ENCODE data around the gene USF2. TPM values are rescaled to one million over a fixed set of nuclear protein-coding genes. Genes with fewer than 3 reads are reported as not detected.

The USF2 gene
- total RNA-seq, 1 donor from 2014 or later: 137 TPM

DNA sequence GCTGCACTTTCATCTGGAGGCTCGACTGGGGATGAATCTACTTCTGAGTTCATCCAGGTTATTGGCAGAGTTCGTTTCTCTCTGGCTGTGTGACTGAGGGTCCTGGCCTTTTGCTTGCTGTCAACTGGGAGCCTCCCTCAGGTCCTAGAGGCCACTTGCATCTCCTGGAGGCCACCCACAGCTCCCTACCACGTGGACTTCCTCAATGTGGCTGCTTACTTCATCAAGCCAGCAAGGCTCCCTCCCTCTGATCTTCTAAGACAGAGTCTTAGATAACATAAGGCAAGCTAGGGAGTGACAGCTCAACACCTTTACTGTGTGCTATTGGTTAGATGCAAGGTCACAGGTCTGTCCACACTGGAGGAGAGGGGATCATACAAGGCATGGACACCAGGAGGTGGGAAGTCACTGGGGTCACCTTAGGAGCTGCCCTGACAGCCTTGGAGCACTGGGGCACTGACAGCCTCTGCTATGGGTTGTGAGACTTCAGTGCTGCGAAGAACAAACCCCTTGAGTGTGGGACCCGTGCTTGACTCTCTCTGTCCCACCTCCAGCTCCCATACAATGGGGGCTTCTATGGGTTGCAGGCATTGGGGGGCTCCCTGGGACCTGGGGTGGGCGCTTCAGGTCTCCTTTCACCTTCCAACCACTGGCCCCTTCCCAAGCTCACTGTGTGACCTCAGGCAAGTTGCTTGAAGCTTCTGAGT lies 45.5 kb upstream of the USF2 start:
- Mint-ChIP-seq H3K27ac (no peak overlapping the region), H3K27me3 (ENCODE audit: low read depth) (no peaks in the 10 kb centered on the region), H3K9me3 (peaks cover 13% of the 10 kb centered on the region), H3K4me3 (no peak overlapping the region), H3K36me3 (no peaks in the 10 kb centered on the region), H3K4me1 (peaks cover 6% of the 10 kb centered on the region)
- no peak for DNase-seq (ENCODE audit: low spot score in 2 of 2, unreplicated experiment in 2 of 2)
- TF ChIP-seq, protein P1, sequence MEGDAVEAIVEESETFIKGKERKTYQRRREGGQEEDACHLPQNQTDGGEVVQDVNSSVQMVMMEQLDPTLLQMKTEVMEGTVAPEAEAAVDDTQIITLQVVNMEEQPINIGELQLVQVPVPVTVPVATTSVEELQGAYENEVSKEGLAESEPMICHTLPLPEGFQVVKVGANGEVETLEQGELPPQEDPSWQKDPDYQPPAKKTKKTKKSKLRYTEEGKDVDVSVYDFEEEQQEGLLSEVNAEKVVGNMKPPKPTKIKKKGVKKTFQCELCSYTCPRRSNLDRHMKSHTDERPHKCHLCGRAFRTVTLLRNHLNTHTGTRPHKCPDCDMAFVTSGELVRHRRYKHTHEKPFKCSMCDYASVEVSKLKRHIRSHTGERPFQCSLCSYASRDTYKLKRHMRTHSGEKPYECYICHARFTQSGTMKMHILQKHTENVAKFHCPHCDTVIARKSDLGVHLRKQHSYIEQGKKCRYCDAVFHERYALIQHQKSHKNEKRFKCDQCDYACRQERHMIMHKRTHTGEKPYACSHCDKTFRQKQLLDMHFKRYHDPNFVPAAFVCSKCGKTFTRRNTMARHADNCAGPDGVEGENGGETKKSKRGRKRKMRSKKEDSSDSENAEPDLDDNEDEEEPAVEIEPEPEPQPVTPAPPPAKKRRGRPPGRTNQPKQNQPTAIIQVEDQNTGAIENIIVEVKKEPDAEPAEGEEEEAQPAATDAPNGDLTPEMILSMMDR (IDR thresholded peaks at IDR 0.05; ENCODE audit: unreplicated experiment): no peak

DNA sequence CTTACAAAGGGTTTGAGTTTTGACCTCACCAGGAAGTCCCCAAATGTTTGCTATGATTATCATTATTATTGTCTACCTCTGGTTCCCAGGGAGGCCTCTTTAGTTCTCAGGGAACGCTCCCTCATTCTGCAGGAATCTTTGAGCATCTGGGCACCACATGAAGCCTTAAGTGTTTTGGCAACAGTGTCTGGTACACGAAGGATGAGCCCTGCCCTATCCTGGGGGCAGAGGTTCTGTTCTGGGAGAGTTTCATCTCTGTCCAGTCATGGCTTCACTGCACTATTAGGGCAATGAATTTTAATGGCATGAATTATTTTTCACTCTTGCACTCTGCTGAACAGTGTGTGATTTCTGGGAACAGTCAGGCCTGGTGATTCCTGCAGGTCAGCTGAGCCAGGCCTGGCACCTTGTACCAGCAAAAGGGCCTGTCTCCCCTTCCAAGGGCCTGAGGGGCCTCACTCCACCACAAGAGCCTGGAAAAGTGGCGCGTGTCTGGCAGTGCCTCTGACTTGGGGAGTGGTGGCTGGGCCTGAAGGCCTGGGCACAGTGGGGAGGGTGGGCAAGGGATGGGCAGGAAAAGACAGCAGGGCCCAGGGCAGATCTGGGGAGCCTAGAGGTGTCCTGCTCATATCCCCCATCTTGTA lies 44.8 kb upstream of the USF2 start:
- no peaks in the 10 kb centered on the region for H3K27me3 Mint-ChIP-seq (ENCODE audit: low read depth)
- no peak overlapping the region for H3K27ac Mint-ChIP-seq
- H3K36me3 Mint-ChIP-seq: no peaks in the 10 kb centered on the region
- H3K4me3 Mint-ChIP-seq: no peak overlapping the region
- peaks cover 6% of the 10 kb centered on the region for H3K4me1 Mint-ChIP-seq
- DNase-seq (ENCODE audit: low spot score in 2 of 2, unreplicated experiment in 2 of 2): no peak
- H3K9me3 Mint-ChIP-seq: peaks cover 11% of the 10 kb centered on the region
- TF ChIP-seq, protein P1 (IDR thresholded peaks at IDR 0.05; ENCODE audit: unreplicated experiment): no peak

DNA sequence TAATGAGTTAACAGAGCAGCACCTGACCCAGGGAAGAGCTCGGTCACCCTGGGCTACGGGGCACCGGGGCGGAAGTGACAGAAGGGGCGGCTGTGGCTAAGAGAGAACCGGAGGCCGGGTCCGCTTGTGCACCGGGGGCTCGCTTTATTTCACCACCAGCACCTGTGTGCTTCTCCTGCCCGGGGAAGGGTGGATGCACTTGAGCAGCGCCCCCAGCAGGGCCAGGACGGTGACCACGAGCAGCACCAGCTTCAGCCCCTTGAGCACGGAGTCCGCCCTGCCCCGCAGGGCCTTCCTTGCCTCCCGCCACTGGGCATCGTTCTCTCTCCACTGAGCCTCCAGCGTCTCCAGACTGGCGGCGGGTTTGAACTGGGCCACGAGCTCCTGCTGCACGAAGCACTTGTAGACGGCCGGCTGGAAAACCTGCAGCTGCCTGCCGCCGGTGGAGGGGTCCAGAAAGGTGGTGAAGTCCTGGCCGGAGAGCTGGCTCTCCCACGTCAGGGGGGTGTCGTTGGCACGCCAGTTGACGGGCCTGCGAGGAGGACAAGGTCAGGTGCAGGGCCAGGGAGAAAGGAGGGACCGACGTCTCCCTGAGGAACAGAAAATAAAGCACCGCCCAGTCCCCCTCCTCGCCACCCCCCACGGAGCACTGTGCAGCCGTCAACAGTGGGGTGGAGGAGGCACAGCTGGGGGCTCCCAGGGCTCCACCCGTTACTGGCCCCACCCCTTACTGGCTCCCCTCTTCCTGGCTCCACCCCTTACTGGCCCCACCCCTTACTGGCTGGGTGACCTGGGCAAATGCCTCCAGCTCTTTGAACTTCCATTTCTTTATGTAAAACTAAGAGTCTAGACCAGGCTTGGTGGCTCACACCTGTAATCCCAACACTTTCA lies 43.8 kb upstream of the USF2 start:
- TF ChIP-seq, protein P1 (IDR thresholded peaks at IDR 0.05; ENCODE audit: unreplicated experiment): no peak
- Mint-ChIP-seq H3K27me3 (ENCODE audit: low read depth) (no peaks in the 10 kb centered on the region), H3K9me3 (peaks cover 5% of the 10 kb centered on the region), H3K36me3 (no peaks in the 10 kb centered on the region), H3K4me1 (peaks cover 6% of the 10 kb centered on the region), H3K27ac (no peak overlapping the region), H3K4me3 (no peak overlapping the region)
- no peak for DNase-seq (ENCODE audit: low spot score in 2 of 2, unreplicated experiment in 2 of 2)

DNA sequence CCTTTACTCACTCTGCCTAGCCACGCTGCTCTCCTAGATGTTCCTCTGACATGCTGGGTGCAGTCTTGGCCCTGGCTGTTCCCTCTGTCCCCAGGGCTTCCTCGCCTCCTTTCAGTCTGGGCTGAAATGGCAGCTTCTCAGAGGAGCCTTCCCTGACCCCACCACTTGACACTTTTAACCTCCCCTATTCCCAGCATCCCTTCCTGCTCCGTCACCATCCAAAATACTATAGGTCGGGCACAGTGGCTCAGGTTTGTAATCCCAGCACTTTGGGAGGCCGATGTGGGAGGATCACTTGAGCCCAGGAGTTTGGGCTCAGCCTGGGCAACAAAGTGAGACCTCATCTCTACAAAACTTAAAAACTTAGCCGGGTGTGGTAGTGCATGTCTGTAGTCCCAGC lies 42.8 kb upstream of the USF2 start:
- Mint-ChIP-seq H3K36me3 (no peaks in the 10 kb centered on the region), H3K4me3 (no peak overlapping the region), H3K4me1 (no peaks in the 10 kb centered on the region), H3K9me3 (peaks cover 5% of the 10 kb centered on the region), H3K27ac (no peak overlapping the region), H3K27me3 (ENCODE audit: low read depth) (no peaks in the 10 kb centered on the region)
- DNase-seq (ENCODE audit: low spot score in 2 of 2, unreplicated experiment in 2 of 2): no peak
- TF ChIP-seq, protein P1 (IDR thresholded peaks at IDR 0.05; ENCODE audit: unreplicated experiment): no peak

DNA sequence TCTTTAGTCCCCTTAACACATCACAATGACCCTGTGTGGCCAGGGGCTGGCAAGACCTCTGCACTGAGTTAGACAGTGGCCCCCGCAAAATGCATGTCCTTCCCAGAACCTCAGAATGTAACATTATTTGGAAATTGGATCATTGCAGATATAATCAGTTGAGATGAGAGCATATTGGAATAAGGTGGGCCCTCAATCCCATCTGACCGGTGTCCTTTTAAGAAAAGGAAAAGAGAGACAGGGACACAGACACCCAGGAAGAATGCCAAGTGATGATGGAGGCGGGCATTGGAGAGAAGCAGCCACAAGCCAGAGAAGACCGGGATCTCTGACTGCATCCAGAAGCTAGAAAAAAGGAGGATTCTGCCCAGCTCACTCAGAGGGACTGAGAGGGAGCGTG lies 42.0 kb upstream of the USF2 start:
- Mint-ChIP-seq H3K4me3 (no peak overlapping the region), H3K27ac (no peak overlapping the region), H3K9me3 (peaks cover 5% of the 10 kb centered on the region), H3K27me3 (ENCODE audit: low read depth) (no peaks in the 10 kb centered on the region), H3K4me1 (no peaks in the 10 kb centered on the region), H3K36me3 (no peaks in the 10 kb centered on the region)
- TF ChIP-seq, protein P1 (IDR thresholded peaks at IDR 0.05; ENCODE audit: unreplicated experiment): no peak
- no peak for DNase-seq (ENCODE audit: low spot score in 2 of 2, unreplicated experiment in 2 of 2)

Measured in mesothelial cell of epicardium (in vitro differentiated cells).